ENCODE data around the gene RNF112. TPM values are rescaled to one million over a fixed set of nuclear protein-coding genes. Genes with fewer than 3 reads are reported as not detected.
A peak's percentile ranks its signal among the peaks of the same experiment; 100 is the strongest.

The RNF112 gene
- total and polyA plus RNA-seq, 2 of the 13 experiments (the other 11 are each of a cell fraction or from before 2014, with no cell fraction given), result 0.05 TPM; not detected in 1

DNA sequence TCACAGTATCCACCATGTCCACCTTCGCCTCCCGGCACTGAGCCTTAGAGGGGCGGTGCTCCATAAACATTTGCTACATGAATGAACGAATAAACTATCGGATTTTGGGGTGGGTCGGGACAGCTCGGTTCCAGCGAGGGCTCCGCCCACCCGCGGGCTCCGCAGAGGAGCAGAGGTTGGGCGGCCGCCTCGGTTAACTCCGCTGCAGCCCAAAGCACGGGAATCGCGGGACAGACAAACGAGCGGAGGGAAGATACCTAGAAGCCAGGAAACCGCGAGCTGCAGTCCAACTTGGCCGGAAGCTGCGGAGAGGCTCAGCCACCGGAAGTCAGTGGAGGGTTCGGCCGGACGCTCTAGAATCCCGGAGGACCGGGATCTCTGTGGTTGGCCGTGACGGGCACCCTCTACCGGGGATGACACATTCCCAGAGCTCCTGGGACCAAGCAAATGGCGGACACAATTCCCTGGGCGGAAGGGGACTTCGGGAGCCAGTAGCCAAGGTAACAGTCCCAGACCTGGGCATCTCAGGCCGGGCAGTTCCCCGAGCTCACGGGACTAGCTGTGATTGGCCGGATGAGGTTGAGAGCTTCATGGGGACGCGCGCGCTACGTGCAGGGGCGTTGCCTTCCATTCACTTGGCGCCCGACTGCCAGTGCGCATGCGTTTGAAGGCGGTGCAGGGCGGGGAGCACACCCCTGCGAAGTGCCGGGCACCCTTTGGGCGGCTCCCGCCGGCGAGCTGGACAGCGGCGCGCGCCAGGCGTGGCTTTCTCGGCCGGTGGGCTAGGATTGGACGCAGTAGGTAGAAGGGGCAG is 33.2 kb upstream of the RNF112 start (continued):
- TF ChIP-seq WIZ (CRISPR knock-in tag; IDR thresholded peaks at IDR 0.05) (no peak), ZFYVE20 (CRISPR knock-in tag; IDR thresholded peaks at IDR 0.05; ENCODE audit: borderline replicate concordance, low read depth) (no peak), ZNF232 (CRISPR knock-in tag; IDR thresholded peaks at IDR 0.05; ENCODE audit: borderline replicate concordance) (no peak; the same call in 1 of the 2 replicates), NFIC (IDR thresholded peaks at IDR 0.05; ENCODE audit: low read length) (no peak), ZXDC (CRISPR knock-in tag; IDR thresholded peaks at IDR 0.05) (no peak), ZNF382 (CRISPR knock-in tag; IDR thresholded peaks at IDR 0.05; ENCODE audit: borderline replicate concordance) (no peak), MATR3 (CRISPR knock-in tag; IDR thresholded peaks at IDR 0.05) (no peak), ZNF615 (CRISPR knock-in tag; IDR thresholded peaks at IDR 0.05; ENCODE audit: borderline replicate concordance) (0 out of 2 replicates have a peak, but pooled peaks have one; percentile 57), NR2F1 (CRISPR knock-in tag; IDR thresholded peaks at IDR 0.05) (no peak), CHD2 (IDR thresholded peaks at IDR 0.05; ENCODE audit: low read depth, low read length) (peak; percentile 90), ATAD3A (CRISPR knock-in tag; IDR thresholded peaks at IDR 0.05) (no peak), ZUFSP (CRISPR knock-in tag; IDR thresholded peaks at IDR 0.05; ENCODE audit: borderline replicate concordance) (no peak)
- TF ChIP-seq, protein P1, sequence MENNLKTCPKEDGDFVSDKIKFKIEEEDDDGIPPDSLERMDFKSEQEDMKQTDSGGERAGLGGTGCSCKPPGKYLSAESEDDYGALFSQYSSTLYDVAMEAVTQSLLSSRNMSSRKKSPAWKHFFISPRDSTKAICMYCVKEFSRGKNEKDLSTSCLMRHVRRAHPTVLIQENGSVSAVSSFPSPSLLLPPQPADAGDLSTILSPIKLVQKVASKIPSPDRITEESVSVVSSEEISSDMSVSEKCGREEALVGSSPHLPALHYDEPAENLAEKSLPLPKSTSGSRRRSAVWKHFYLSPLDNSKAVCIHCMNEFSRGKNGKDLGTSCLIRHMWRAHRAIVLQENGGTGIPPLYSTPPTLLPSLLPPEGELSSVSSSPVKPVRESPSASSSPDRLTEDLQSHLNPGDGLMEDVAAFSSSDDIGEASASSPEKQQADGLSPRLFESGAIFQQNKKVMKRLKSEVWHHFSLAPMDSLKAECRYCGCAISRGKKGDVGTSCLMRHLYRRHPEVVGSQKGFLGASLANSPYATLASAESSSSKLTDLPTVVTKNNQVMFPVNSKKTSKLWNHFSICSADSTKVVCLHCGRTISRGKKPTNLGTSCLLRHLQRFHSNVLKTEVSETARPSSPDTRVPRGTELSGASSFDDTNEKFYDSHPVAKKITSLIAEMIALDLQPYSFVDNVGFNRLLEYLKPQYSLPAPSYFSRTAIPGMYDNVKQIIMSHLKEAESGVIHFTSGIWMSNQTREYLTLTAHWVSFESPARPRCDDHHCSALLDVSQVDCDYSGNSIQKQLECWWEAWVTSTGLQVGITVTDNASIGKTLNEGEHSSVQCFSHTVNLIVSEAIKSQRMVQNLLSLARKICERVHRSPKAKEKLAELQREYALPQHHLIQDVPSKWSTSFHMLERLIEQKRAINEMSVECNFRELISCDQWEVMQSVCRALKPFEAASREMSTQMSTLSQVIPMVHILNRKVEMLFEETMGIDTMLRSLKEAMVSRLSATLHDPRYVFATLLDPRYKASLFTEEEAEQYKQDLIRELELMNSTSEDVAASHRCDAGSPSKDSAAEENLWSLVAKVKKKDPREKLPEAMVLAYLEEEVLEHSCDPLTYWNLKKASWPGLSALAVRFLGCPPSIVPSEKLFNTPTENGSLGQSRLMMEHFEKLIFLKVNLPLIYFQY (CRISPR knock-in tag; IDR thresholded peaks at IDR 0.05; ENCODE audit: borderline replicate concordance), result no peak
- TF ChIP-seq, protein P2, sequence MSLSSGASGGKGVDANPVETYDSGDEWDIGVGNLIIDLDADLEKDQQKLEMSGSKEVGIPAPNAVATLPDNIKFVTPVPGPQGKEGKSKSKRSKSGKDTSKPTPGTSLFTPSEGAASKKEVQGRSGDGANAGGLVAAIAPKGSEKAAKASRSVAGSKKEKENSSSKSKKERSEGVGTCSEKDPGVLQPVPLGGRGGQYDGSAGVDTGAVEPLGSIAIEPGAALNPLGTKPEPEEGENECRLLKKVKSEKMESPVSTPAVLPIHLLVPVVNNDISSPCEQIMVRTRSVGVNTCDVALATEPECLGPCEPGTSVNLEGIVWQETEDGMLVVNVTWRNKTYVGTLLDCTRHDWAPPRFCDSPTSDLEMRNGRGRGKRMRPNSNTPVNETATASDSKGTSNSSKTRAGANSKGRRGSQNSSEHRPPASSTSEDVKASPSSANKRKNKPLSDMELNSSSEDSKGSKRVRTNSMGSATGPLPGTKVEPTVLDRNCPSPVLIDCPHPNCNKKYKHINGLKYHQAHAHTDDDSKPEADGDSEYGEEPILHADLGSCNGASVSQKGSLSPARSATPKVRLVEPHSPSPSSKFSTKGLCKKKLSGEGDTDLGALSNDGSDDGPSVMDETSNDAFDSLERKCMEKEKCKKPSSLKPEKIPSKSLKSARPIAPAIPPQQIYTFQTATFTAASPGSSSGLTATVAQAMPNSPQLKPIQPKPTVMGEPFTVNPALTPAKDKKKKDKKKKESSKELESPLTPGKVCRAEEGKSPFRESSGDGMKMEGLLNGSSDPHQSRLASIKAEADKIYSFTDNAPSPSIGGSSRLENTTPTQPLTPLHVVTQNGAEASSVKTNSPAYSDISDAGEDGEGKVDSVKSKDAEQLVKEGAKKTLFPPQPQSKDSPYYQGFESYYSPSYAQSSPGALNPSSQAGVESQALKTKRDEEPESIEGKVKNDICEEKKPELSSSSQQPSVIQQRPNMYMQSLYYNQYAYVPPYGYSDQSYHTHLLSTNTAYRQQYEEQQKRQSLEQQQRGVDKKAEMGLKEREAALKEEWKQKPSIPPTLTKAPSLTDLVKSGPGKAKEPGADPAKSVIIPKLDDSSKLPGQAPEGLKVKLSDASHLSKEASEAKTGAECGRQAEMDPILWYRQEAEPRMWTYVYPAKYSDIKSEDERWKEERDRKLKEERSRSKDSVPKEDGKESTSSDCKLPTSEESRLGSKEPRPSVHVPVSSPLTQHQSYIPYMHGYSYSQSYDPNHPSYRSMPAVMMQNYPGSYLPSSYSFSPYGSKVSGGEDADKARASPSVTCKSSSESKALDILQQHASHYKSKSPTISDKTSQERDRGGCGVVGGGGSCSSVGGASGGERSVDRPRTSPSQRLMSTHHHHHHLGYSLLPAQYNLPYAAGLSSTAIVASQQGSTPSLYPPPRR (CRISPR knock-in tag; IDR thresholded peaks at IDR 0.05; ENCODE audit: borderline replicate concordance), result peak; percentile 56; the same call in 1 of the 2 replicates

Data from HepG2 (cell line).